ENCODE results near the gene NEGR1. TPM values are rescaled to one million over a fixed set of nuclear protein-coding genes. Genes with fewer than 3 reads are reported as not detected.

The NEGR1 gene
- total RNA-seq, 1 experiment from 2014 or later: 0.05 TPM

- ChIA-PET CTCF (no interaction called here), POLR2A (no interaction called here), RAD21 (ENCODE audit: low non-redundant PET in 1 of 2, low total read pairs in 2 of 2, uncharacterized antibody in 2 of 2, unreplicated experiment in 2 of 2) (no interaction called here)
- DNase-seq (ENCODE audit: low read depth, low spot score) (no peak), ATAC-seq (no peak)
- H3K9me3 ChIP-seq (ENCODE audit: control insufficient read depth in 1 of 2, insufficient read depth in 1 of 2, low read depth in 1 of 2, low read length in 2 of 2): peaks cover 0 to 3% of the 10 kb centered on the region in 2 experiments; a peak in 2 of 4 replicates
- H3K4me3 ChIP-seq (replicated peaks in 1 of 2; ENCODE audit: low read depth in 1 of 2, low read length in 2 of 2): no peak overlapping the region
- no peaks in the 10 kb centered on the region for H3K9me2 ChIP-seq (ENCODE audit: insufficient read depth)
- no peak overlapping the region for H3K4me2 ChIP-seq (ENCODE audit: low read length)
- no peak overlapping the region for H3K9ac ChIP-seq (ENCODE audit: low read length)
- no peaks in the 10 kb centered on the region for H3K27me3 ChIP-seq (ENCODE audit: insufficient read depth, low read length)
- no peaks in the 10 kb centered on the region for H4K20me1 ChIP-seq (ENCODE audit: insufficient read depth)
- no peak overlapping the region for H2AFZ ChIP-seq (ENCODE audit: low read depth, low read length, poor library complexity, severe bottlenecking)
- no peak overlapping the region for H3K27ac ChIP-seq (ENCODE audit: low read depth, low read length)
- intact Hi-C loops (cut with micrococcal nuclease): no loop called here
- no TSS peak for BruUV-seq (replicated peaks)
- no peaks in the 10 kb centered on the region for H3K36me3 ChIP-seq (ENCODE audit: control insufficient read depth in 1 of 2, insufficient read depth in 2 of 2, low read length in 2 of 2)
- TF ChIP-seq MAX (IDR thresholded peaks at IDR 0.05) (no peak), ELF1 (IDR thresholded peaks at IDR 0.05; ENCODE audit: borderline replicate concordance, low read depth) (no peak), JUND (IDR thresholded peaks at IDR 0.05) (no peak), ATF3 (IDR thresholded peaks at IDR 0.05) (no peak), ZBTB33 (IDR thresholded peaks at IDR 0.05; ENCODE audit: extremely low read depth, insufficient replicate concordance, low read length) (no peak), FOSL1 (IDR thresholded peaks at IDR 0.05; ENCODE audit: low read depth) (no peak), ZFX (IDR thresholded peaks at IDR 0.05) (no peak), EZH2phosphoT487 (IDR thresholded peaks at IDR 0.05; ENCODE audit: borderline replicate concordance) (no peak), YY1 (IDR thresholded peaks at IDR 0.05; ENCODE audit: extremely low read depth, insufficient replicate concordance, low read depth, low read length) (no peak), CBX3 (IDR thresholded peaks at IDR 0.05; ENCODE audit: low read depth) (no peak), REST (IDR thresholded peaks at IDR 0.05; ENCODE audit: low read depth) (no peak)
- no peaks in the 10 kb centered on the region for H3K79me2 ChIP-seq (ENCODE audit: insufficient read depth, low read length)
- no peaks in the 10 kb centered on the region for H3K4me1 ChIP-seq (ENCODE audit: control insufficient read depth in 1 of 2, insufficient read depth in 2 of 2, low read length in 2 of 2)
Measured at GRCh38 chr1:72280711-72281110, 1.6 kb downstream of the NEGR1 start.
